HG03378 (cell line): ENCODE results near the gene EARS2.
"Not testable (repeated sequence)": the region's sequence is repeated elsewhere in the genome, so short reads cannot be mapped to it uniquely, and the experiment has no call there.

Experiments used
- ATAC-seq: cut with Tn5 transposase; IDR thresholded peaks from one replicate; pipeline ENCODE4 v1.9.1; 2021; ENCODE audit warnings: mild to moderate bottlenecking, moderate library complexity; ENCODE audit not compliant: unreplicated experiment

The EARS2 gene

DNA sequence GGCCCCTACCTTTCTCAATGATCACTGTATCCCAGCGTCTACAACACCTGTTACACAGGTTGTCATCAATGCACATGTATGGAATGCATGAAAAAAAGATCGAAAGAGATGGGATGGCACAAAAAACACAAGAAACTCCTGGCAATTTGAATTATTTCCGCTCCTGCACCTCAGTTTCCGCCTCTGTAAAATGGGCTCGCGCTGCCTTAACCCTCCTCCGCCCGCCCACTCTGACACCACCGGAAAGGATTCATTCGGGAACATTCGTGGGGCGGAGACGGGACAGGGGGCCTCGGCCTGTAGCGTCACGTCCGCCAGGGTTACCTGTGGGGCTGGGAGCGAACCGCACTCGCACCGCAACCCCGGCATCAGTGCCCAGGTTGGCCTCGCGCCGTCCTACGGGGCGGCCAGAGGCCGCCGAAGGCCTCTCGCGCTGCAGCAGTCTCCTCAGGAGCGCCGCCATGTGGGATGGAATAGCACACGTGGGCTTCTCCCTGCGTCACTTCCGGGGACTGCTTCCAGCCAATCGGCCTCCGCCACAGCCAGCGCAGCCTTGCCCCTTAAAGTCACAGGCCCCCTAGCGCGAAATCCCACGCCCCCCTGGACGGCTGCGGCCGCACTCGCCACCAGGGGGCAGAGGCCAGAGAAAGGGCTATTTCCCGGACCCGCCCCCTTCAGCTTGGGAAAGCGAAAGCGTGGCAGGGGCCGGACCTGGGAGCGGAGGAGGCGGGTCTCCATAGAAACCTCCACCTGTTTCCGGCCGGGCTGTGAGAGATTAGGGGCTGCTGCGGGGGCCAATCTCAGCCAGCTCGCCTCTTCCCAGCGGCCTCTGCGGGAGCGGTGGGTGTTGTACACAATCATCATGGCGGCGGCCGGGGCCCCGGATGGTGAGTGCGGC is at the start of gene EARS2, which contains the start of gene UBFD1:
Gene EARS2, minus strand, starts transcription at position 470 of the 898 bp plus-strand sequence. Its CDS starts 7 bp downstream, at position 463.
Gene UBFD1, plus strand, starts transcription at position 847 of the 898 bp plus-strand sequence. Its CDS starts 16 bp downstream, at position 863.
- peak; percentile 89 for ATAC-seq

DNA sequence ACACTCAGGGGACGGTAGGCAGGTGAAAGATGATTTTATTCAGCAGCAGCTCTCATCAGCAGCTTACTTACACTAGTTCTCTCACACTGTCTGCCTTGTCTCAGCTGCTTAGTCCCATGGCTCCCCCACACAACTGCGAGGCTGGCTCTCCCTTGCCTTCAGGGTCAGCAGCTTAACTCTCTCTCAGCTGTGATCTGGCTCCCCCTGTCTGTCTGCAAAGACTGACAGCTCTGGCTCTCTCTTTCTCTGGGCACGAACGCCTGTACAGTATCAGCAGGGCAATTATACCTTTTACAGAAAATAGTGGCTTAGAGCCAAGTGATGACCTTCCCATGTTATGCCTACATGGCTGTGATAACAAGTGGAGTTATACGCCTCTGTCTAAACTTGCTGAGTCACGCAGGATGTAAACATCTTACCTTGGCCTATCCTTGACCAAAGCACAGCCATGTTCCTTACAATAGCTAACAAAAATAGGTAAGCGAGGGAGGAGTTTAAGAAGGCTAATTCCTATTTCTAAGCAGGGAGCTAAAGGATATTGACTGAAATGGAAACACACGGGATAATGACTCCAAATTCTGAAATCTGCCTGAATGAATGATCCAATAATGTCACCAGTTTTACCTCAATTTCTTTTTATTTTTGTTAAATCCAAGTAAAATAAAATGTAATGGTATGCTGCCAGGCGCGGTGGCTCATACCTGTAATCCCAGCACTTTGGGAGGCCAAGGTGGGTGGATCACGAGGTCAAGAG is 40.0 kb upstream of the EARS2 start:
- ATAC-seq: no peak

DNA sequence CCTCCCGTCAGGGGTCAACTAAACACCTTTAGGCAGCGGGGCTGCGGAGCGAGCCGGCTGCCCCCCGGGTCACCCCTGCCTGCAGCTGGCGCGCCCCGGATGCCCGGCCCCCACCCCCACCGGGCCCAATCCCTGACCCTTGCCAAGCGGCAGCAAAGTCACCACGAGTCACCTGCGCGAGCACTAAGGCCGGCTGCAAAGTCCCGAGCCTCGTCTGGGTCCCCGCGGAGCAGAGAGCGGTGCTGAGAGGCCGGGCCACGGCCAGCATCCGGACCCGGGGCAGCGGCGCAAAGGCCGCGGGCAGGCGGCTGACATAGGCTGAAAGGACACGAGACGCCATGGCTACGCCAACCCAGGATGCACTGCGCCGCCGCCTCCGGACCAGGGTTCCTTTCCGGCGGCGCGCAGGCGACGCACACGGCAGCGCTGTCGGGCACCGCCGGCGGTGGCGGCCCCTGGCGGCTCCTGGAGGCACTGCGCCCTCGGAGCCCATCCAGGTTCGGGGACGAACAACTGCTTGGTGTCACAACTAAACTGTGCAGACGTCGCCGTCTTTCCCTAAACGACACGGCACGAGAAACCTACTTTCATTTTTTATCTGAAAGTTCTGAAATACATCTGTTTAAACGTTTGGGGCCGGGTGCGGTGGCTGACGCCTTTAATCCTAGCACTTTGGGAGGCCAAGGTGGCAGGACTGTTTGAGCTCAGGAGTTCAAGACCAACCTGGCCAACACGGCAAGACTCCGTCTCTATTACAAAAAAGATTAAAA is 39.0 kb upstream of the EARS2 start, which contains the start of gene NDUFAB1:
Gene NDUFAB1, minus strand, starts transcription at position 366 of the 770 bp plus-strand sequence. Its CDS starts 26 bp downstream, at position 340.
- peak; percentile 81 for ATAC-seq

DNA sequence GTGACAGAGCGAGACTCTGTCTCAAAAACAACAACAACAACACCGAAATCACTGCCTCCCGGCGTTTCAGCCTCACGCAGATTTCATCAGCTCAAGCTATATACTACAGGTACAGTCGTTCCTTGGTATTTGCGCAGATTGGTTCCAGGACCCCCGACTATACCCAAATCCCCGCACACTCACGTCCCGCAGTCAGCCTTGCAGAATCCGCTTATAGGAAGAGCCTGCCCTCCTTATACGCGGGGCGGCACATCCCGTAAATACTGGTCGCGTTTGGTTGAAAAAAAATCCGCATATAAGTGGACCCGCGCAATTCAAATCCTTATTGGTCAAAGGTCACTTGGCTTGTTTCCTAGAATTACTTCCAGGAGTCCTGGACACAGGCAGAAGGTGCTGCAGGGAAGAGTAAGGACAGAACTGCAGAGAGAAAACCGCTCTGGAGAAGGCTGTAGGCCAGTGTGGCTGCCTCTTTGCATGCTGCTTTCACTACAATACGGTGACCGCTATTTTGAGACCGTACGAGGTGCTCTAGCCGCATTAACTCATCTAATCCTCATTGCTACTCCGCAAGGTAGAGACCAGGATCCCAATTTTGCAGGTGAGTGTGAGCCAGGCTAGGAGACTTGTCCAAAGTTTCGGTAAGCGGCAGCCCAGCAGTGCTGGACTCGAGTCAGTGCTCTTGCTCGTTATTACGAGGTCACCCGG is 38.2 kb upstream of the EARS2 start:
- ATAC-seq: peak; percentile 14

DNA sequence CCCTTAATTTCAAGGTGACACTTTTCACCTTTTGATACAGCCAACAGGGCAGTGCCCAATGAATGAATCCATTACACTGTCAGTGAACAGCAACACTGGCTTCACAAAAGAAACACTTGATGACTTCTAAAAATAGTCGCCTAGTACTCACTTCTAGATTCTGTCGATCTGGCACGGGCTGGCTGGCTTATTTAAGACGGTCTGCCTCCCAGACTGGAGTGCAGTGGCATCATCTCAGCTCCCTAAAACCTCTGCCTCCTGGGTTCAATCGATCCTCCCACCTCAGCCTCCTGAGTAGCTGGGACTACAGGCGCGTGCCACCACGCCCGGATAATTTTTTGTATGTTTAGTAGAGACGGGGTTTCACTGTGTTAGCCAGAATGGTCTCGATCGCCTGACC is 37.0 kb upstream of the EARS2 start:
- ATAC-seq: no peak

DNA sequence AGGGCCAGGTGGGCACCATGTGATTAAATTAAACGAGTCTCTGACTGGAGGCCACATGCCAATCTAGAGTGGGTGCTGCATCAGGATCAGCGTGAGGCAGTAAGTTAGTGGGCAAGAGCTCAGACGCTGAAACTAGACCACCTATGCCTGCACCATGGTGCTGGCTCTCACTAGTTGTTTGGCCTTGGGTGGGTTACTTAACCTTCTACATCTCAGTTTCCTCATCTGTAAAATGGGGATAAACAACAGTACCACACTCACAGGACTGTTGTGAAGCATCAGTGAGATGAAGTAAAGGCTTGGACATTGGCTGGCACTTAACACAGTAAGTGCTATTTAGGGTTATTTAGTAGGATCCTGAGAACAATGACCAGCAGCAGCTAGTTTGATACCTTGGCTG is 33.0 kb upstream of the EARS2 start:
- no peak for ATAC-seq

DNA sequence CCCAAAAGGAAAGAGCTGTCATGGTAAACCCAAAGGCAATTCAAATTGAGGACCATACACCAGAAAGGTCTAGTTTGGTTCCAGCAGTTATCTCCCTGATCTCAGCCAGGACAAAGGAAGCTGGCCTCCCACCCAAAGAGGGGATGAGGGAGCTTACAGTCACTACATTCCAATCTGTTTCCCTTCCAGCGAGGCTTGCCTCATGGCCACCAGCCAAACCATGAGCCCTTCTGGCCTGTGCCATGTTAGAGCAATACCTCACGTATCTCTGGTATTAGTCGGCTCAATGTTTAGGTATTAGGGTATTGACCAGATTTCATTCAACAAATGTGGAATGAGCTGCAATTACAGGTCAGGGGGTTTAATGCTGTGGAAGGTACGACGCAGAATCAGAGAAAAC is 30.6 kb upstream of the EARS2 start:
- no peak for ATAC-seq

DNA sequence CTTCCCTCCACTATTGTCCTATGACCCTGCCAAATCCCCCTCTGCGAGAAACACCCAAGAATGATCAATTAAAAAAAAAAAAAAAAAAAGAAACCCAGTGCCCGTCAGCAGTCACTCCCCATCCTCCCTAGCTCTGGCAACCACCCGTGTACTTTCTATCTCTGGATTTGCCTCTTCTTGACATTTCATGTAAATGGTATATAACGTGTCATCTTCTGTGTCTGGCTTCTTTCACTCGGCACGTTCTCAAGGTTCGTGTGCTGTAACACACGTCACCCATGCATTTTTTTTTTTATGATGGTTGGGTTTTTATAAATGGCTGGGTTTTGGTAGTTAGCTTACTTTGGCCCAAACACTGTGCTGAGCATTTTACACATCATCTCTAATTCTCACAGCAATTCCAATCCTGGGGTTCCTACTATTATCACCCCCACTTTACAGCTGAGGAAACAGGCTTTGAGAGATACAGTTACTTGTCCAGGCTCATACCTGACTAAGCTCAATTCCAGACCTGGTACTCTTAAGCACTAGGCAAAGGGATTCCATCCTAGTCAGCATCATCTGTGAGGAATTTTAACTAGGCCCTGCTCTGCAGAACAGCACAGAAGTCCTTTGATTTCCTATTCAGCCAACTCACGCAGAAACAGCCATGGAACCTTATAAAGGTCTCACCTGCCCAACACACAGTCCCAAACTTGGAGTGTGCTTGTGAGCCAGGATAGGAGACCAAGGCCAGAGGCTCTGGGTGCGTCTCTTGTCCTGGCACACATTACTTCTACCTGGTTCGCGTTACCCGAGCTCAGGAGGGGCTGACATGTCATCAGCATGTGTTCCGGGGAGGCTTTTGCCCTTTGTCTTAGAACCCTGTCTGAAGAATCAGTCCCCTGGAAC is 27.3 kb upstream of the EARS2 start:
- ATAC-seq: no peak

DNA sequence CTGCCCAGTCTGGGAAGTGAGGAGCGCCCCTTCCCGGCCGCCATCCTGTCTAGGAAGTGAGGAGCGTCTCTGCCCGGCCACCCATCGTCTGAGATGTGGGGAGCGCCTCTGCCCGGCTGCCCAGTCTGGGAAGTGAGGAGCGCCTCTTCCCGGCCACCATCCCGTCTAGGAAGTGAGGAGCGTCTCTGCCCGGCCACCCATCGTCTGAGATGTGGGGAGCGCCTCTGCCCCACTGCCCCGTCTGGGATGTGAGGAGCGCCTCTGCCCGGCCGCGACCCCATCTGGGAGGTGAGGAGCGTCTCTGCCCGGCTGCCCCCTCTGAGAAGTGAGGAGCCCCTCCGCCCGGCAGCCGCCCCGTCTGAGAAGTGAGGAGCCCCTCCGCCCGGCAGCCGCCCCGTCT is 26.1 kb upstream of the EARS2 start:
- not testable (repeated sequence) for ATAC-seq

DNA sequence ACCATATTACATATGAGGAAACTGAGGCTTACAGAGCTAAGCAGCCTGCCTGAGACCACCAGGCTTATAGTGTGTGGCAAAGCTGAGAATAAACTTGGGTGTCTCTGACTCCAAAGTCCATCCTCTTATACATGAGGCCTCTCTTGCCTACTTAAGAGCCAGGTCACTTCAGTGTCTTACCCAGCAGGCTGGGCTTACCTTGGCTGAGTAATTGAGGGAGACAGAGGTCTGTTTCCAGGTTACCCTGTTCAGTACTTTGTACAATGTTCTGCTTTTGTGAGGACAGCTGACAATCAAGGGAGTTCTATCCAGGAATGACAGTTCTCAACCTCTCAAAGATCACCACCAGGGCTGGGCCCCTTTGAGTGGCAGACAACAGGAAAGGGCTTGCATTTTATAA is 24.6 kb upstream of the EARS2 start:
- no peak for ATAC-seq

DNA sequence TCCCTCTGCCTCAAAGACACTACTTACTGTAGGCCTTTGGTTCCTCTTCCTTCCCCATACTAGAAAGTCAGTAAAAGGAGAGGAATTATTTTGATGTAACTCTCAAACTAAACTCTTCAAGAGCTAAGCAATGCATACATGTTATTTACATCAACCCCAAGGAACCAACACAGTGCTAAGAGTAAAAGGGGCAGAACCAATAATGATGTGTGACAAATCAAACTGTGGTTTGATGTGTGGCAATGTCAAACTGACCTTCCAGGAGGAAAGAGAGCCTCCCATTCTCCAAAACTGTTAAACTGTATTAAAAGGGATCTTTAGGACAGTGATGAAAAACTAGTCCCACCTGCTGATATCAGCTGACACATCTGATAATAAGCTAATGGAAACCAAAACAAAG is 23.2 kb upstream of the EARS2 start:
- no peak for ATAC-seq

DNA sequence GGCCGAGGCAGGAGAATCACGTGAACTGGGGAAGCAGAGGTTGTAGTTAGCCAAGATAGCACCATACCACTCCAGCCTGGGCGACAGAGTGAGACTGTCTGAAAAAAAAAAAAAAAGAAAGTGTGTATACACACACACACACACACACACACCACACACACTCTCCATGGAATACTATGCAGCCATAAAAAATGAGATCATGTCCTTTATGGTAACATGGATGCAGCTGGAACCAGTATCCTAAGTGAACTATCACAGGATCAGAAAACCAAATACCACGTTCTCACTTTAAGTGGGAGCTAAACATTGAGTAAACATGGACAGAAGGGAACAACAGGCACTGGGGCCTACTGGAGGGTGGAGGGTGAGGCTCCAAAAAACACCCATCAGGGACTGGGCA is 22.2 kb upstream of the EARS2 start:
- no peak for ATAC-seq

DNA sequence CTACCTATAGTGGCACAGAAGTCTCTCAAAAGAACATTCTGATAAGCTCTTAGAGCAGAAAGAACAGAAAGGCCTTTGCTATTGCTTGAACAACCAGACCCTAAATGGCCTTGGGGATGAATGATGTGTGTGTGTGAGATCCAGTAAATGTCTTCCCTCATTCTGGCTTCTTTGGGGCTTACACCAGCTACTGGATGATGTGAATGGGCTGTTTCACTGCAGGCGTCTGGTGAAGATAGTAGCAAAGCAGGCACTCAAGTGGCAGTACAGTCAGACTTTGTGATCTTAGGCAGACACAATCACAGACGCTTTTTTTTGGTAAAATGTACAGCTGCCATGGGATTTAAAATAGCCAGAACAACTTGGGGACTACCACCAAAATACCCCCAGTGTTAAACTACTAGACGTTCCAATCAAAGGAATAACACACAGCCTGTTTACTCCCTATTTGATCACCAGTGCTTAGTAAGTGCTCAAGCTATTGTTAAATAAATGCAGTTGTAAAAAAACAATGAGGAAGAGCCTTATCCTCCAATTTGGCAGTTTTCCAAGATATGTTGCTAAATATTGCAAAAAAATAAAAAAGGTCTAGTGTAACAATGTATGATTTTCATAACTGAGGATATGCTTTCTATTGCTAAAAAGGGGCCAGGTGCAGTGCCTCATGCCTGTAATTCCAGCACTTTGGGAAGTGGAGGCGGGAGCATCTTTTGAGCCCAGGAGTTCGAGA is 21.1 kb upstream of the EARS2 start:
- ATAC-seq: no peak

DNA sequence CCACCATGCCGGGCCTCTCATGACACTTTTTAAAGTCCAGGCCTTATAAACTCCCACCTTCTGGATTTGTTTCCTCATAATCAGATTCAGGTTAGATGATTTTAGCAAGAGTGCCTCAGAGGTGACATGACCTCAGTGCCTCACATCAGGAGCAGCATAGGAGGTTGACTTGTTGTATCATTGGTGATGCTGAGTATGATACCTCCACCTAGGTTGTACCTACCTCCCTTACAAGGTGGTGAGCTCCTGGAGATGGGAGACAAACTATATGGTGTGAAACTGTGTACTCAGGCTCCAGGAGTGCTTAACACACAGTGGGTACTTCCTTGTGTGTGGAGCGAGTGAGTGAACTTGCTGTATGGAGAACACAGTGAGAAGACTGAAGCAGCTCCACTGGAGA is 20.3 kb upstream of the EARS2 start:
- ATAC-seq: no peak

DNA sequence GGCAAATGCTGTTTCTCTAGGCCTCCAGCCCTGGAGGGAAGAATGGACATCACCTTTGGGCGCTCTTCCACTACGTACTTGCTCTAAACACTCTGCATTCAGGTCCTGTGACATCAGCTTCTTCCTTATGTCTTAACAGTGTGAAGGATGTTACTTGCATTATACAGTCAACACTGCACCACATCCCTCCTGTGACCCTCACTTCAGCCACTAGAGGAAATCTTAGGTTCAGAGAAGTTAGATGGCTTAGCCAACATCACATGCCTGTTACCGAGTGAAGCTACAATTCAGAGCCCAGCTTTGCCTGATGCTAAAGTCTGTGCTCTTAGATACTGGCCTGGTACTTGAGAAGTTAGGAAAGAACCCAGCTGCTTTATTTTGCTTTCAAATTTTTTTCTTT is 18.7 kb upstream of the EARS2 start:
- ATAC-seq: no peak

DNA sequence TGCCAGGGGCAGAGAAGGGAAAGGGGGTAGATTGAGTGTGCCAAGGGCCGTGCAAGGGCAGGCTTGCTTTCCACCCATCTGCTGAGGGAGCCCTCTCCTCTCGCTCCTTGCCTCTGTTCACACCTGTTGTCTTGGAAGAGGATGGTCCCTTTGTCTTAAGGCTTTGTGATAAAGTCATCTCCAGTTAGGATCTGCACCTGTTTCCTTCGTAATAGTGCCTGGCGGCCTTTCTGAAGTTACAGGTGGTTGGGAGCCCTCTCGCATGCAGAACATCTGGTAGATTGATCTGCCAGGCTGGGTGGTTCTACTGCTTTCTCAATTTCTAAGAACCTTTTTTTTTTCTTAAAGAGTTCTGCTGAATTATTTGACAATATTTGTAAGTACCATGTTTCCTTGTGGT is 16.7 kb upstream of the EARS2 start:
- ATAC-seq: no peak

DNA sequence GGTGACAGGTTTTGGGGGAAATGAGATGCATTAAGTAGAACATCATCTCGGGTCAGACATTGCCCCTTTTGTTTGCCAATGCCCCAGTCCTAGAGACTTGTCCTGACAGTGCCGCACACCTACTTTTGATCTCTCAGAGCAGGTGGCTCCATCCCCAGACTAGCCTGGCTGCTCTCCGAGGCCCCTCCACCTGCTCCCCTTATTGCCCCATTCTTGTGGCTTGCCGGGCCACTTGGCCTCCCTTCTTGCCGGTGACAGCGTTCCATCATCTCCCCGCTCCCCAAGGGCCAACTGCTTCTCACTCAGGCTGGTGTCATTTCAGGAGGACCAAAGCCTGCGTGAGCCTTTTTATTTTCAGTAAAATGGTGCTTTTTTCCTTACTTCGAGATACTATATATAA is 15.2 kb upstream of the EARS2 start:
- ATAC-seq: no peak

DNA sequence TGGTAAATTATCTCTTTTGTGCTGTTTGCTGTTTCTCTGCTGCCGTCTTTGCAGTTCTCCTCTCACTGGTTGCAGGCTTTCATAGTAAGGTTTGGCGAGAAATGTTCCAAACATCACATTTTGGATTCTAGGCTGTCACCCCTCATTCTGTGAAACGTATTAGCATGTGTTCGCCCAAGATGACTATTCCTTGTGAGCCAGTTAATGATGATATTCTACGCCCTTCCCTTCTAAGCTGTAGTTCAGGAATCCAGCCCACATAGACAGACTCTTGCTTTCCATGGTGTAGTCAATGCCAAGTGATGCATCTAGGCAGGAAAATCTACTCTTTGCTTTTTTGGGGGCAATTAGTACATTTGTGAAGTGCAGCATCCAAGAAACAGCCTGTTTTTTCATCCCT is 14.7 kb upstream of the EARS2 start:
- ATAC-seq: no peak
